Chondrocyte (in vitro differentiated cells): ENCODE results near the gene FADD. TPM values are rescaled to one million over a fixed set of nuclear protein-coding genes. Genes with fewer than 3 reads are reported as not detected.

Source experiments
- DNase-seq: peaks from one replicate; pipeline ENCODE4 v3.0.0; 2021; ENCODE audit warnings: mixed read lengths, low spot score
- H3K27ac Mint-ChIP-seq: one replicate; pipeline ENCODE4 v1.8.0; 2021; ENCODE audit warnings: mild to moderate bottlenecking, moderate library complexity, mixed read lengths; ENCODE audit not compliant: unreplicated experiment
- H3K27me3 Mint-ChIP-seq: 2 replicates; pipeline ENCODE4 v1.8.0; 2021; ENCODE audit warnings: low read depth, mixed read lengths
- H3K36me3 Mint-ChIP-seq: 2 replicates; pipeline ENCODE4 v1.8.0; 2021; ENCODE audit warnings: low read depth, mixed read lengths
- H3K4me1 Mint-ChIP-seq: 2 replicates; pipeline ENCODE4 v1.8.0; 2021; ENCODE audit warnings: low read depth, mild to moderate bottlenecking, mixed read lengths
- H3K4me3 Mint-ChIP-seq: one replicate; pipeline ENCODE4 v1.8.0; 2021; ENCODE audit warnings: mild to moderate bottlenecking, moderate library complexity, mixed read lengths; ENCODE audit not compliant: unreplicated experiment
- H3K9me3 Mint-ChIP-seq: 2 replicates; pipeline ENCODE4 v1.8.0; 2021; ENCODE audit warnings: low read depth, mixed read lengths
- total RNA-seq: library from RNA; stranded (reverse); gene quantifications from 3 replicates; pipeline ENCODE4 v1.2.1, GENCODE V29; 2021
- TF ChIP-seq, protein P1 (sequence below): fragments of 200-600 bp; sonication (generic); IDR thresholded peaks from 2 replicates; pipeline ENCODE4 v1.5.0; 2021; ENCODE audit warnings: antibody characterized with exemption, mild to moderate bottlenecking, moderate library complexity

FADD gene
- total RNA-seq, 1 donor from 2014 or later, result 26.8 TPM

GRCh38 chr11:70174547-70175235 lies 28.4 kb upstream of the FADD start:
- H3K27ac Mint-ChIP-seq, result no peak overlapping the region
- no peak overlapping the region for H3K4me3 Mint-ChIP-seq
- H3K27me3 Mint-ChIP-seq, result peaks cover 15% of the 10 kb centered on the region
- no peaks in the 10 kb centered on the region for H3K9me3 Mint-ChIP-seq
- H3K4me1 Mint-ChIP-seq, result no peaks in the 10 kb centered on the region
- TF ChIP-seq, protein P1, sequence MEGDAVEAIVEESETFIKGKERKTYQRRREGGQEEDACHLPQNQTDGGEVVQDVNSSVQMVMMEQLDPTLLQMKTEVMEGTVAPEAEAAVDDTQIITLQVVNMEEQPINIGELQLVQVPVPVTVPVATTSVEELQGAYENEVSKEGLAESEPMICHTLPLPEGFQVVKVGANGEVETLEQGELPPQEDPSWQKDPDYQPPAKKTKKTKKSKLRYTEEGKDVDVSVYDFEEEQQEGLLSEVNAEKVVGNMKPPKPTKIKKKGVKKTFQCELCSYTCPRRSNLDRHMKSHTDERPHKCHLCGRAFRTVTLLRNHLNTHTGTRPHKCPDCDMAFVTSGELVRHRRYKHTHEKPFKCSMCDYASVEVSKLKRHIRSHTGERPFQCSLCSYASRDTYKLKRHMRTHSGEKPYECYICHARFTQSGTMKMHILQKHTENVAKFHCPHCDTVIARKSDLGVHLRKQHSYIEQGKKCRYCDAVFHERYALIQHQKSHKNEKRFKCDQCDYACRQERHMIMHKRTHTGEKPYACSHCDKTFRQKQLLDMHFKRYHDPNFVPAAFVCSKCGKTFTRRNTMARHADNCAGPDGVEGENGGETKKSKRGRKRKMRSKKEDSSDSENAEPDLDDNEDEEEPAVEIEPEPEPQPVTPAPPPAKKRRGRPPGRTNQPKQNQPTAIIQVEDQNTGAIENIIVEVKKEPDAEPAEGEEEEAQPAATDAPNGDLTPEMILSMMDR, result no peak
- no peak for DNase-seq
- H3K36me3 Mint-ChIP-seq, result no peaks in the 10 kb centered on the region

DNA sequence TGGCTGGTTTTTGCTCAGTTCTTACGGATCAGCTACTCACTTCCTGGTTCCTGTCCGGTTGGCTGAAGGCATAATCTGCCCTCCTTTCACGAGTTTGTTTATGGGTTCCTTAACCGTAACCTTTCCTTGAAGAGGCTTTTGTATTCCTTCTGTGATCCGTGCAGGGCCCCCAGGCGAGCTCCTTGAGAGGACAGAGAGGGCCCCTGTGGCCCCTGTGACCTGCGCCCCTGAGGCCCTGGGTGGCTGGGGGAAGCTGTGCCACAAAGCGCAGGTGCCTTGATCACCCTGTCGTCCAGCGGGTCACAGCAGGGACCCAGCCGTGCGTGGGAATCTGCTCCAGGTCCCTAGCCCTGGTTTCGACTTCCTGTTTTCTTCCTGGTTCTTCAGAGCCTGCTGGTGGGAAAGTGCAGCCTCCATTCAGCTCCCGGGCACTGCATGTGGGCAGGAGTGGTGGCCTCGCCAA lies 27.8 kb upstream of the FADD start:
- H3K36me3 Mint-ChIP-seq, result no peaks in the 10 kb centered on the region
- DNase-seq, result no peak
- H3K27me3 Mint-ChIP-seq, result peaks cover 14% of the 10 kb centered on the region
- no peaks in the 10 kb centered on the region for H3K9me3 Mint-ChIP-seq
- H3K4me1 Mint-ChIP-seq, result no peaks in the 10 kb centered on the region
- TF ChIP-seq, protein P1, result no peak
- no peak overlapping the region for H3K27ac Mint-ChIP-seq
- no peak overlapping the region for H3K4me3 Mint-ChIP-seq

GRCh38 chr11:70176940-70177689 lies 26.0 kb upstream of the FADD start:
- Mint-ChIP-seq H3K27me3 (peaks cover 7% of the 10 kb centered on the region), H3K4me3 (no peak overlapping the region), H3K27ac (no peak overlapping the region), H3K36me3 (no peaks in the 10 kb centered on the region), H3K9me3 (no peaks in the 10 kb centered on the region), H3K4me1 (no peaks in the 10 kb centered on the region)
- no peak for DNase-seq
- TF ChIP-seq, protein P1, result peak; percentile 74

- Mint-ChIP-seq H3K4me3 (no peak overlapping the region), H3K9me3 (no peaks in the 10 kb centered on the region), H3K36me3 (no peaks in the 10 kb centered on the region), H3K27ac (no peak overlapping the region), H3K27me3 (peaks cover 10% of the 10 kb centered on the region), H3K4me1 (no peaks in the 10 kb centered on the region)
- DNase-seq, result no peak
- TF ChIP-seq, protein P1, result no peak
Measured at GRCh38 chr11:70180906-70181305, 22.2 kb upstream of the FADD start.

DNA sequence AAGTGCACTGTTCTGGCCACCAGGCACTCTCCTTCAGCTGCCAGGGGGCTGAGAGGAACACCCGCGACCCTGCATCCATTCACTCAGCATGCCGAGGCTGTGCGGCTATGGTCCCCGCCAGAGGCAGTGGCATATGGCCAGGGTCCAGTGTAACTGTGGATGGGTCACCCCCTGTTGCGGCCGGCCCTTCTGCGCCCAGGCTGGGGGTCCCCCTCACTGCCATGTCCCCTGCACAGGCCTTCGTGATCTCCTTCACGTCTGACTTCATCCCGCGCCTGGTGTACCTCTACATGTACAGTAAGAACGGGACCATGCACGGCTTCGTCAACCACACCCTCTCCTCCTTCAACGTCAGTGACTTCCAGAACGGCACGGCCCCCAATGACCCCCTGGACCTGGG lies 20.8 kb upstream of the FADD start:
- no peak for DNase-seq
- H3K4me1 Mint-ChIP-seq, result no peaks in the 10 kb centered on the region
- H3K36me3 Mint-ChIP-seq, result no peaks in the 10 kb centered on the region
- H3K27ac Mint-ChIP-seq, result no peak overlapping the region
- TF ChIP-seq, protein P1, result no peak
- no peak overlapping the region for H3K4me3 Mint-ChIP-seq
- peaks cover 13% of the 10 kb centered on the region for H3K27me3 Mint-ChIP-seq
- no peaks in the 10 kb centered on the region for H3K9me3 Mint-ChIP-seq
